Duodenal mucosa (tissue), 2 donors: ENCODE results near the gene EPN1.
"Not testable (repeated sequence)": the region's sequence is repeated elsewhere in the genome, so short reads cannot be mapped to it uniquely, and the experiment has no call there.

Experiments used
- H3K27ac ChIP-seq: one replicate; pipeline ENCODE4 v1.7.0; 2013; ENCODE audit warnings: low read depth, low read length
- H3K27me3 ChIP-seq, 2 donors: one replicate each; pipeline ENCODE4 v1.7.0; 2013; ENCODE audit warnings: low read length in 2 of 2, control low read depth in 1 of 2; ENCODE audit not compliant: insufficient read depth in 2 of 2, control insufficient read depth in 1 of 2
- H3K36me3 ChIP-seq, 2 donors: one replicate each; pipeline ENCODE4 v1.7.0; 2013; ENCODE audit warnings: low read length in 2 of 2, control low read depth in 1 of 2; ENCODE audit not compliant: insufficient read depth in 2 of 2, control insufficient read depth in 1 of 2
- H3K4me1 ChIP-seq, 2 donors: one replicate each; pipeline ENCODE4 v1.7.0; 2013; ENCODE audit warnings: low read length in 2 of 2, control low read depth in 1 of 2; ENCODE audit not compliant: insufficient read depth in 2 of 2, control insufficient read depth in 1 of 2
- H3K4me3 ChIP-seq, 2 donors: one replicate each; pipeline ENCODE4 v1.7.0; 2013; ENCODE audit warnings: low read length in 2 of 2, low read depth in 1 of 2
- H3K9ac ChIP-seq, 2 donors: one replicate each; pipeline ENCODE4 v1.7.0; 2013; ENCODE audit warnings: low read length in 2 of 2, low read depth in 1 of 2
- H3K9me3 ChIP-seq, 2 donors: one replicate each; pipeline ENCODE4 v1.7.0; 2013; ENCODE audit warnings: low read length in 2 of 2, control low read depth in 1 of 2; ENCODE audit not compliant: control insufficient read depth in 1 of 2

The EPN1 gene

GRCh38 chr19:55702131-55702627 is 27.2 kb downstream of the EPN1 start:
- Histone ChIP-seq H3K4me3 (no peak overlapping the region), H3K9ac (no peak overlapping the region), H3K27ac (no peak overlapping the region), H3K9me3 (no peaks in the 10 kb centered on the region), H3K4me1 (peaks cover 12 to 14% of the 10 kb centered on the region in 2 donors), H3K36me3 (peaks cover 16 to 34% of the 10 kb centered on the region in 2 donors), H3K27me3 (no peaks in the 10 kb centered on the region)

GRCh38 chr19:55703790-55704215 is 28.8 kb downstream of the EPN1 start:
- Histone ChIP-seq H3K27me3 (no peaks in the 10 kb centered on the region), H3K4me3 (no peak overlapping the region), H3K27ac (no peak overlapping the region), H3K4me1 (peaks cover 12 to 14% of the 10 kb centered on the region in 2 donors), H3K9me3 (no peaks in the 10 kb centered on the region), H3K36me3 (peaks cover 11 to 22% of the 10 kb centered on the region in 2 donors), H3K9ac (no peak overlapping the region)

GRCh38 chr19:55704494-55705245 is 29.6 kb downstream of the EPN1 start:
- Histone ChIP-seq H3K9me3 (no peaks in the 10 kb centered on the region), H3K27me3 (no peaks in the 10 kb centered on the region), H3K27ac (no peak overlapping the region), H3K4me1 (peaks cover 12 to 14% of the 10 kb centered on the region in 2 donors), H3K4me3 (no peak overlapping the region), H3K9ac (no peak overlapping the region), H3K36me3 (peaks cover 11 to 17% of the 10 kb centered on the region in 2 donors)

GRCh38 chr19:55705972-55706371 is 30.9 kb downstream of the EPN1 start:
- Histone ChIP-seq H3K9ac (no peak overlapping the region), H3K36me3 (peaks cover 9 to 11% of the 10 kb centered on the region in 2 donors), H3K9me3 (no peaks in the 10 kb centered on the region), H3K27ac (no peak overlapping the region), H3K4me1 (peaks cover 12 to 14% of the 10 kb centered on the region in 2 donors), H3K27me3 (no peaks in the 10 kb centered on the region), H3K4me3 (no peak overlapping the region)

GRCh38 chr19:55711719-55712118 is 36.7 kb downstream of the EPN1 start:
- H3K27me3 ChIP-seq: peaks cover 0 to 10% of the 10 kb centered on the region in 2 donors
- no peak overlapping the region for H3K4me3 ChIP-seq
- H3K4me1 ChIP-seq: no peaks in the 10 kb centered on the region
- H3K36me3 ChIP-seq: no peaks in the 10 kb centered on the region
- H3K9me3 ChIP-seq: no peaks in the 10 kb centered on the region
- no peak overlapping the region for H3K9ac ChIP-seq
- no peak overlapping the region for H3K27ac ChIP-seq

GRCh38 chr19:55712804-55713631 is 38.0 kb downstream of the EPN1 start:
- no peaks in the 10 kb centered on the region for H3K36me3 ChIP-seq
- H3K27ac ChIP-seq: no peak overlapping the region
- no peaks in the 10 kb centered on the region for H3K9me3 ChIP-seq
- H3K9ac ChIP-seq: no peak overlapping the region
- no peak overlapping the region for H3K4me3 ChIP-seq
- no peaks in the 10 kb centered on the region for H3K4me1 ChIP-seq
- peaks cover 0 to 10% of the 10 kb centered on the region in 2 donors for H3K27me3 ChIP-seq

- no peak overlapping the region for H3K4me3 ChIP-seq
- H3K36me3 ChIP-seq: no peaks in the 10 kb centered on the region
- H3K27me3 ChIP-seq: peaks cover 0 to 10% of the 10 kb centered on the region in 2 donors
- H3K4me1 ChIP-seq: no peaks in the 10 kb centered on the region
- no peak overlapping the region for H3K27ac ChIP-seq
- H3K9ac ChIP-seq: no peak overlapping the region
- peaks cover 0 to 2% of the 10 kb centered on the region in 2 donors for H3K9me3 ChIP-seq
These were observed 41.5 kb downstream of the EPN1 start for GRCh38 chr19:55716531-55716930.

- no peak overlapping the region for H3K4me3 ChIP-seq
- H3K27me3 ChIP-seq: peaks cover 0 to 10% of the 10 kb centered on the region in 2 donors
- H3K4me1 ChIP-seq: no peaks in the 10 kb centered on the region
- H3K27ac ChIP-seq: no peak overlapping the region
- H3K9me3 ChIP-seq: peaks cover 0 to 2% of the 10 kb centered on the region in 2 donors
- H3K36me3 ChIP-seq: no peaks in the 10 kb centered on the region
- H3K9ac ChIP-seq: no peak overlapping the region
These were observed 42.2 kb downstream of the EPN1 start for GRCh38 chr19:55717251-55717650.

- not testable (repeated sequence) for H3K9ac ChIP-seq, H3K36me3 ChIP-seq, H3K27ac ChIP-seq, H3K4me3 ChIP-seq, H3K9me3 ChIP-seq, H3K4me1 ChIP-seq
- peaks cover 0 to 10% of the 10 kb centered on the region in 2 donors for H3K27me3 ChIP-seq
These were observed 43.1 kb downstream of the EPN1 start for GRCh38 chr19:55717879-55718711.
